ENCODE results near the gene SLC18A3.

DNA sequence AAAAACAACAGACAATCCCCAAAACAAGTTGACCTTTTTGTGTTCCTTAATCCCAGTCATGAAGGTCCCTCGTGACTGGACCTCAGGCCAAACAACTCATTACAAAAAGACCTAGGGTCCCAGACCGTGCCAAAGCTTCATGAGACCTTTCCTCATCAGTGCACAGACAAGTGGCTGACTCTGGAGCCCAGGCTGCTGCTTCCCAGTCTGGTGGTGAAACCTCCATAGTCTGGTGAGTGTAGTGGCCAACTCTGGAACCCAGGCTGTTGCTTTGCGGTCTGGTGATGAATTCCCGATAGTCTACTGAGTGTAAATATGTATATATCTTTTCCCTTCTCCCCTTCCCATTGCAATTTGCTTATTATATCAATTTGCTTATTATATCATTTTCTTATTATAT lies 22.1 kb upstream of the SLC18A3 start:
- TF ChIP-seq, protein P1, sequence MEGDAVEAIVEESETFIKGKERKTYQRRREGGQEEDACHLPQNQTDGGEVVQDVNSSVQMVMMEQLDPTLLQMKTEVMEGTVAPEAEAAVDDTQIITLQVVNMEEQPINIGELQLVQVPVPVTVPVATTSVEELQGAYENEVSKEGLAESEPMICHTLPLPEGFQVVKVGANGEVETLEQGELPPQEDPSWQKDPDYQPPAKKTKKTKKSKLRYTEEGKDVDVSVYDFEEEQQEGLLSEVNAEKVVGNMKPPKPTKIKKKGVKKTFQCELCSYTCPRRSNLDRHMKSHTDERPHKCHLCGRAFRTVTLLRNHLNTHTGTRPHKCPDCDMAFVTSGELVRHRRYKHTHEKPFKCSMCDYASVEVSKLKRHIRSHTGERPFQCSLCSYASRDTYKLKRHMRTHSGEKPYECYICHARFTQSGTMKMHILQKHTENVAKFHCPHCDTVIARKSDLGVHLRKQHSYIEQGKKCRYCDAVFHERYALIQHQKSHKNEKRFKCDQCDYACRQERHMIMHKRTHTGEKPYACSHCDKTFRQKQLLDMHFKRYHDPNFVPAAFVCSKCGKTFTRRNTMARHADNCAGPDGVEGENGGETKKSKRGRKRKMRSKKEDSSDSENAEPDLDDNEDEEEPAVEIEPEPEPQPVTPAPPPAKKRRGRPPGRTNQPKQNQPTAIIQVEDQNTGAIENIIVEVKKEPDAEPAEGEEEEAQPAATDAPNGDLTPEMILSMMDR (IDR thresholded peaks at IDR 0.05), result no peak
- no peak for TF ChIP-seq POLR2A (IDR thresholded peaks at IDR 0.05)
